GM12874 (cell line): Measurements from ENCODE around the gene GRM8.

Experiments
- CTCF ChIP-seq: IDR thresholded peaks from 2 replicates; pipeline ENCODE4 v1.5.1; 2011; ENCODE audit warnings: low read depth, mild to moderate bottlenecking, control low read depth, low read length, moderate library complexity; ENCODE audit not compliant: insufficient read depth

GRM8 gene

GRCh38 chr7:127231415-127231814 lies 21.3 kb downstream of the GRM8 start:
- no peak for TF ChIP-seq CTCF

- no peak for TF ChIP-seq CTCF
Observed at GRCh38 chr7:127230192-127230925, 22.4 kb downstream of the GRM8 start.

- no peak for TF ChIP-seq CTCF
Observed at GRCh38 chr7:127226685-127227374, 25.9 kb downstream of the GRM8 start.

- no peak for TF ChIP-seq CTCF
Observed at GRCh38 chr7:127221731-127222130, 31.0 kb downstream of the GRM8 start.

- no peak for TF ChIP-seq CTCF
Observed at GRCh38 chr7:127214956-127215718, 37.6 kb downstream of the GRM8 start.

GRCh38 chr7:127209886-127210285 lies 42.9 kb downstream of the GRM8 start:
- TF ChIP-seq CTCF: no peak

- no peak for TF ChIP-seq CTCF
Observed at GRCh38 chr7:127208860-127209259, 43.9 kb downstream of the GRM8 start.
